ENCODE data around the gene UTP25.

GRCh38 chr1:209802117-209802779 is 25.5 kb upstream of the UTP25 start:
- TF ChIP-seq, protein P1, sequence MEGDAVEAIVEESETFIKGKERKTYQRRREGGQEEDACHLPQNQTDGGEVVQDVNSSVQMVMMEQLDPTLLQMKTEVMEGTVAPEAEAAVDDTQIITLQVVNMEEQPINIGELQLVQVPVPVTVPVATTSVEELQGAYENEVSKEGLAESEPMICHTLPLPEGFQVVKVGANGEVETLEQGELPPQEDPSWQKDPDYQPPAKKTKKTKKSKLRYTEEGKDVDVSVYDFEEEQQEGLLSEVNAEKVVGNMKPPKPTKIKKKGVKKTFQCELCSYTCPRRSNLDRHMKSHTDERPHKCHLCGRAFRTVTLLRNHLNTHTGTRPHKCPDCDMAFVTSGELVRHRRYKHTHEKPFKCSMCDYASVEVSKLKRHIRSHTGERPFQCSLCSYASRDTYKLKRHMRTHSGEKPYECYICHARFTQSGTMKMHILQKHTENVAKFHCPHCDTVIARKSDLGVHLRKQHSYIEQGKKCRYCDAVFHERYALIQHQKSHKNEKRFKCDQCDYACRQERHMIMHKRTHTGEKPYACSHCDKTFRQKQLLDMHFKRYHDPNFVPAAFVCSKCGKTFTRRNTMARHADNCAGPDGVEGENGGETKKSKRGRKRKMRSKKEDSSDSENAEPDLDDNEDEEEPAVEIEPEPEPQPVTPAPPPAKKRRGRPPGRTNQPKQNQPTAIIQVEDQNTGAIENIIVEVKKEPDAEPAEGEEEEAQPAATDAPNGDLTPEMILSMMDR (IDR thresholded peaks at IDR 0.05) = no peak
- TF ChIP-seq ZFX (IDR thresholded peaks at IDR 0.05; ENCODE audit: borderline replicate concordance) = no peak

Measured in 22Rv1 (cell line).